GM21619 (cell line): ENCODE measurements around the gene TBPL2.
"Not testable (repeated sequence)": the region's sequence is repeated elsewhere in the genome, so short reads cannot be mapped to it uniquely, and the experiment has no call there.

Experiments used
- ATAC-seq: cut with Tn5 transposase; IDR thresholded peaks from one replicate; pipeline ENCODE4 v1.9.1; 2021; ENCODE audit not compliant: unreplicated experiment

The TBPL2 gene

GRCh38 chr14:55446127-55446736, 5.8 kb upstream of the TBPL2 start:
- ATAC-seq, result no peak

GRCh38 chr14:55441286-55441685, 870 bp upstream of the TBPL2 start:
- no peak for ATAC-seq

GRCh38 chr14:55438066-55438683, 2.2 kb downstream of the TBPL2 start:
- no peak for ATAC-seq

GRCh38 chr14:55436931-55437330, 3.5 kb downstream of the TBPL2 start:
- no peak for ATAC-seq

GRCh38 chr14:55436519-55436918, 3.9 kb downstream of the TBPL2 start:
- ATAC-seq, result no peak

- ATAC-seq, result no peak
These were observed 5.6 kb downstream of the TBPL2 start for GRCh38 chr14:55434805-55435174.

GRCh38 chr14:55433880-55434804, 6.3 kb downstream of the TBPL2 start:
- ATAC-seq, result no peak

- no peak for ATAC-seq
These were observed 7.8 kb downstream of the TBPL2 start for GRCh38 chr14:55432628-55433027.

GRCh38 chr14:55430024-55430690, 10.3 kb downstream of the TBPL2 start:
- peak; percentile 81 for ATAC-seq

GRCh38 chr14:55427439-55427838, 13.0 kb downstream of the TBPL2 start:
- no peak for ATAC-seq

- no peak for ATAC-seq
These were observed 13.5 kb downstream of the TBPL2 start for GRCh38 chr14:55426891-55427290.

- ATAC-seq, result no peak
These were observed 15.3 kb downstream of the TBPL2 start for GRCh38 chr14:55425091-55425490.

GRCh38 chr14:55423969-55424368, 16.4 kb downstream of the TBPL2 start:
- no peak for ATAC-seq

GRCh38 chr14:55422338-55422737, 18.1 kb downstream of the TBPL2 start:
- ATAC-seq, result not testable (repeated sequence)

- no peak for ATAC-seq
These were observed 20.8 kb downstream of the TBPL2 start for GRCh38 chr14:55419663-55420062.

GRCh38 chr14:55418411-55418810, 22.0 kb downstream of the TBPL2 start:
- ATAC-seq, result no peak

GRCh38 chr14:55417955-55418354, 22.5 kb downstream of the TBPL2 start:
- no peak for ATAC-seq

- no peak for ATAC-seq
These were observed 23.6 kb downstream of the TBPL2 start for GRCh38 chr14:55416866-55417265.

GRCh38 chr14:55414551-55414950, 25.9 kb downstream of the TBPL2 start:
- ATAC-seq, result no peak

- no peak for ATAC-seq
These were observed 27.7 kb downstream of the TBPL2 start for GRCh38 chr14:55412676-55413075.
